GM19463 (cell line): ENCODE results near the gene GNAI3.

Experiments used
- ATAC-seq: cut with Tn5 transposase; IDR thresholded peaks from one replicate; pipeline ENCODE4 v1.9.1; 2021; ENCODE audit warnings: mild to moderate bottlenecking, moderate library complexity; ENCODE audit not compliant: unreplicated experiment

GNAI3 gene

GRCh38 chr1:109634771-109635750 lies 86.6 kb downstream of the GNAI3 start:
- ATAC-seq: no peak

- no peak for ATAC-seq
Measured at GRCh38 chr1:109635862-109636200, 87.4 kb downstream of the GNAI3 start.

- no peak for ATAC-seq
Measured at GRCh38 chr1:109636201-109636952, 88.0 kb downstream of the GNAI3 start.

GRCh38 chr1:109637446-109637845 lies 89.0 kb downstream of the GNAI3 start:
- no peak for ATAC-seq

- no peak for ATAC-seq
Measured at GRCh38 chr1:109639063-109639840, 90.8 kb downstream of the GNAI3 start.

- ATAC-seq: no peak
Measured at GRCh38 chr1:109639841-109640184, 91.4 kb downstream of the GNAI3 start.

- ATAC-seq: no peak
Measured at GRCh38 chr1:109640285-109640865, 92.0 kb downstream of the GNAI3 start.

- ATAC-seq: no peak
Measured at GRCh38 chr1:109641078-109641740, 92.8 kb downstream of the GNAI3 start.

- ATAC-seq: no peak
Measured at GRCh38 chr1:109641861-109642260, 93.4 kb downstream of the GNAI3 start.

- ATAC-seq: no peak
Measured at GRCh38 chr1:109642626-109643025, 94.2 kb downstream of the GNAI3 start.

GRCh38 chr1:109643385-109644230 lies 95.2 kb downstream of the GNAI3 start:
- ATAC-seq: peak; percentile 91

GRCh38 chr1:109644670-109645069 lies 96.3 kb downstream of the GNAI3 start:
- no peak for ATAC-seq

GRCh38 chr1:109649491-109649914 lies 101.1 kb downstream of the GNAI3 start:
- ATAC-seq: no peak

- ATAC-seq: no peak
Measured at GRCh38 chr1:109650609-109651008, 102.2 kb downstream of the GNAI3 start.

GRCh38 chr1:109652402-109652801 lies 104.0 kb downstream of the GNAI3 start:
- ATAC-seq: no peak

GRCh38 chr1:109653306-109653705 lies 104.9 kb downstream of the GNAI3 start:
- no peak for ATAC-seq

GRCh38 chr1:109654519-109654918 lies 106.1 kb downstream of the GNAI3 start:
- ATAC-seq: no peak

- peak; percentile 91 for ATAC-seq
Measured at GRCh38 chr1:109655615-109656519, 107.5 kb downstream of the GNAI3 start, which contains the start of gene GSTM4. Gene GSTM4, plus strand, starts transcription at chr1:109656099. Its CDS starts 291 bp downstream, at chr1:109656390.
